ENCODE results near the gene SLC26A9. TPM values are rescaled to one million over a fixed set of nuclear protein-coding genes. Genes with fewer than 3 reads are reported as not detected.

The SLC26A9 gene
- total RNA-seq, 6 experiments from 2014 or later = 0.09 TPM; not detected in 5

DNA sequence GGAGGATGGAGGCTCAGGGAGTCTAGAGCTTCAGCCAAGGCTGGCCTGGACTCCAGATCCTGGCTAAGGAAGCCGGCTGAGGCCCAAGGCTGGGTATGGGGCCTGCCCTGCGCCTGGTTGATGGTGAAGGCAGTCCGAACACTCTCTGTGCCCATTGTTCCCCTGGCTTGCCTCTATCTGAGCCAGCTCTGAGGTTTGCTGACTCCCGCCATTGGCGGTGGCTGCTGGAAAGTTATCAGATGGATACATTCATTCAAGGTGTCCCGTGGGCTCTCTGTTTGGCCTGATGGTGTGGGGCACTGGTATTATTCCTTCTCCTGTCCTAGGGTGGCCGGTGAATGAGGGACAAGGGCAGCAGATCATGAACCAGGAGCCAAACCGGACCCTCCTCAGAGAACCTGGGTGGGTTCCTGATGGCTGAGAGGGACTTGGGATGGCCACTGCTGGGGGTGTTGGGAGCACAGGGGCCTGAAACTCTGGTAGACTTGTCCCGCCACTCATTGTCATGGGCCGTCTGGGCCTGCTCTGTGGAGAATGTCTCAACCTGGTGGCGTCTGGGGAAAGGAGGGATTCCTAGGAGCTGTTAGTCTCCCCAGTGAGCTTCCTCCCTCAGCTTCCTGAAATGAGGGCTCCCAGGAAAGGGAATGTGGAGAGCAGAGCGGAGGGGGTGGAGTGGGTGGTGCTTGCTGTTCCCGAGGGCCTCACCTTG is 22.2 kb downstream of the SLC26A9 start:
- no peak for TF ChIP-seq POLR2A (IDR thresholded peaks at IDR 0.05)
- TF ChIP-seq, protein P1, sequence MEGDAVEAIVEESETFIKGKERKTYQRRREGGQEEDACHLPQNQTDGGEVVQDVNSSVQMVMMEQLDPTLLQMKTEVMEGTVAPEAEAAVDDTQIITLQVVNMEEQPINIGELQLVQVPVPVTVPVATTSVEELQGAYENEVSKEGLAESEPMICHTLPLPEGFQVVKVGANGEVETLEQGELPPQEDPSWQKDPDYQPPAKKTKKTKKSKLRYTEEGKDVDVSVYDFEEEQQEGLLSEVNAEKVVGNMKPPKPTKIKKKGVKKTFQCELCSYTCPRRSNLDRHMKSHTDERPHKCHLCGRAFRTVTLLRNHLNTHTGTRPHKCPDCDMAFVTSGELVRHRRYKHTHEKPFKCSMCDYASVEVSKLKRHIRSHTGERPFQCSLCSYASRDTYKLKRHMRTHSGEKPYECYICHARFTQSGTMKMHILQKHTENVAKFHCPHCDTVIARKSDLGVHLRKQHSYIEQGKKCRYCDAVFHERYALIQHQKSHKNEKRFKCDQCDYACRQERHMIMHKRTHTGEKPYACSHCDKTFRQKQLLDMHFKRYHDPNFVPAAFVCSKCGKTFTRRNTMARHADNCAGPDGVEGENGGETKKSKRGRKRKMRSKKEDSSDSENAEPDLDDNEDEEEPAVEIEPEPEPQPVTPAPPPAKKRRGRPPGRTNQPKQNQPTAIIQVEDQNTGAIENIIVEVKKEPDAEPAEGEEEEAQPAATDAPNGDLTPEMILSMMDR (IDR thresholded peaks at IDR 0.05) = no peak
- intact Hi-C loops (cut with DNase I) = loop anchor here in 1 of 2 donors (10.0 kb wide), 1 partner anchor 184 kb away; no protein-coding TSS in a partner anchor
- Histone ChIP-seq H3K27ac (no peak overlapping the region), H3K4me3 (no peak overlapping the region), H3K27me3 (no peaks in the 10 kb centered on the region), H3K36me3 (no peaks in the 10 kb centered on the region), H3K4me1 (no peaks in the 10 kb centered on the region), H3K9me3 (no peaks in the 10 kb centered on the region)
- 56% methylated on average over 6 of the region's 13 CpGs for WGBS (ENCODE audit: insufficient coverage, low coverage, low lambda C conversion rate, missing lambda C conversion rate)
- no peak for DNase-seq
- ATAC-seq = no peak

DNA sequence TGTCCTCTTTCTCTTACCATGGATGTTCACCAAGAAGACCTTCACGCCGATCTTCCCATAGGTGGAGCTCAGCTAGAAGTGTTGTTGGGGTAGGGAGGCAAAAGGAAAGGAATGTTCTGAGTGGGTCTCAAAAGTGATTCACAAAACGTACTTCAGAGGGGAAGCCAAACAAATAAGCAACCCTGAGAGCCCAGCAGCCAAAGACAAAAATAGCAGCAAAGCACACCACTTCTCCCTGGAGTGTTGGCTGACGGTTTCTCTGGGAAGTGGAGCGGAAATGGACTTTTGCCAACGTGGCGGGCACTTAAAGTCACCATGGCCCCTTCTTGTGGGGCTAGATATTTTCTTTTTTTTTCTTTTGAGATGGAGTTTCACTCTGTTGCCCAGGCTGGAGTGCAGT is 23.1 kb downstream of the SLC26A9 start:
- no peak overlapping the region for H3K4me3 ChIP-seq
- no peaks in the 10 kb centered on the region for H3K36me3 ChIP-seq
- TF ChIP-seq POLR2A (IDR thresholded peaks at IDR 0.05) = no peak
- TF ChIP-seq, protein P1 (IDR thresholded peaks at IDR 0.05) = no peak
- DNase-seq = no peak
- H3K27me3 ChIP-seq = no peaks in the 10 kb centered on the region
- no peaks in the 10 kb centered on the region for H3K9me3 ChIP-seq
- WGBS (ENCODE audit: insufficient coverage, low coverage, low lambda C conversion rate, missing lambda C conversion rate) = 42% methylated on average over 6 of the region's 7 CpGs
- H3K4me1 ChIP-seq = no peaks in the 10 kb centered on the region
- no peak for ATAC-seq
- no peak overlapping the region for H3K27ac ChIP-seq
- intact Hi-C loops (cut with DNase I) = loop anchor here in 1 of 2 donors (10.0 kb wide), 1 partner anchor 185 kb away; no protein-coding TSS in a partner anchor

DNA sequence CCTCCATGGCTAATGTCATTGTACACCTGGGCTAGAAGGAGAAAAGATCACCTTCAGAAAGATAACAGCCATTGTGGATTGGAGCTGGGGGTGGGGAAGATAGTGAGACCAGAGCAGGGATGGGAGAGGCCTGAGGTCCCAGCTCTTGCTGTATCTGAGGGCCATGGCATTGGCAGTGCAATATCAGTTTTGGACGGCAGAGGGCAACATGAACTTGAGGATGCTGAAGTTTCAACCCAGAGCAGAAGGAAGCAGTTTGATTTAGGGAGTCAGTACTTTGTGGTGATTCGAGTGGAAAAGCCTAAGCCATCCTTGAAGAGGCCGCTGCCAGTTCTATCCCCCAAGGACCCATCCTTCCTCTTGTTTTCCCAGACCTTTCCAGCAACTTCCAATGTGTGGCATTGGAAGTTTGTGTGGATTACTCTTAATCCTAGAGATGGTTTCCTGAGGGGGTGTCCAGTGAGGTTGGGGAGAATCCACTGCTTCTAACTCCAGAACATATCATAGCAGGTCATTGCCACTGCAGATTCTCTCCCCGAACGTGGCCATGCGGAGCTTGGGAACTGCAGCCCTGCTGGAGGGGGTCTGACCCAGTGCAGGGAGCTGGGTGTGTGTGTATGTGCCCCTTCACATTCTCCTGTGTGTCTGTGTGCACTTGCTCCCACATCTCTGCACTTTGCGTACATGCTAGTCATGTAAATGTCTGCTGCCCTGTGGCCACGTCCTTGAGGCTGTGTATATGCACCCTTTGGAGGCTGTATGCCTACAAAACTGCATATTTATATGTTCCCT is 24.1 kb downstream of the SLC26A9 start:
- DNase-seq (peak; percentile 66 to 71 (median 69)), ATAC-seq (peak; percentile 88 to 97 (median 92))
- no peak overlapping the region for H3K4me3 ChIP-seq
- intact Hi-C loops (cut with DNase I) = loop anchor here (2.0 to 10.0 kb wide), 2 partner anchors 60 to 124 kb away; no protein-coding TSS in a partner anchor
- TF ChIP-seq, protein P1 (IDR thresholded peaks at IDR 0.05) = peak; percentile 85 to 90 (median 89)
- TF ChIP-seq POLR2A (IDR thresholded peaks at IDR 0.05) = no peak
- no peaks in the 10 kb centered on the region for H3K9me3 ChIP-seq
- H3K27me3 ChIP-seq = no peaks in the 10 kb centered on the region
- H3K4me1 ChIP-seq = no peaks in the 10 kb centered on the region
- 6% methylated on average over 2 of the region's 8 CpGs for WGBS (ENCODE audit: insufficient coverage, low coverage, low lambda C conversion rate, missing lambda C conversion rate)
- H3K36me3 ChIP-seq = no peaks in the 10 kb centered on the region
- no peak overlapping the region for H3K27ac ChIP-seq

DNA sequence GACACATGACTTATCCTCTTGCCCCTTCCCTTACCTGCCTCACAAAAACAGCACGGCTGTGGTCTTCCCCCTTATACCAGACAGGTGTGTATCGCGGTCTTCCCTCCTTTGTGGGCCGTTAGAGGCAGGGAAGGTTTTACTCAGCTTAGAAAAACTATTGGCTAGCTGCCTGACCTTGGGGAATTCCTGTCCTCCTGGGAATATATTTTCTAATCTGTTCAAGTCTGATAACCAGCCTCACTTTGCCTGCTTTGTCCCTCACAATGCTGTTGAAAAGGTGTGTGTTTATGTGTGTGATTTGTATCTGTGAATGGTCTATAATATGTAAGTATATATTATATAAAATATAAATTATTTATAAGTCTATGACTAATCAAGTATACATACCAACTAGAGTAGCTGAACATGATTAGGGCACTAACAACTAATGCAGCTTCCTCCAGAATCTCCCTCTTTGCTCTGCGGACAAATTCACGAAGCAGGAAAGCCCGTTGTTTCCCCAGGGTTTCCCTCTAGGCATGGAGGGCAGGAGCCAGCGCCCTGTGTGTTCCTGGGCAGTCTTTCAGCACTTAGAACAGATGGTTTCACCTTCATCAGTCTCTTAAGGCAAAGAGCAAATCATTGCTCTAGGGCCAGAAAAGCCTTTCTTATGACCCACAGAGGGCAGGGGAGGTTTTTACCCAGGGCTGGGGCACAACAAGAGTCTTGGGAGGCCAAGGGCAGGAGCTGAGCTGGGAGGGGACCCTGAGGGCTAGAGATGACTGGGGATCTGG is 25.6 kb downstream of the SLC26A9 start:
- ATAC-seq = no peak
- no peak for DNase-seq
- 66% methylated on average over 4 of the region's 8 CpGs for WGBS (ENCODE audit: insufficient coverage, low coverage, low lambda C conversion rate, missing lambda C conversion rate)
- Histone ChIP-seq H3K4me3 (no peak overlapping the region), H3K27ac (no peak overlapping the region), H3K9me3 (no peaks in the 10 kb centered on the region), H3K36me3 (no peaks in the 10 kb centered on the region), H3K4me1 (no peaks in the 10 kb centered on the region), H3K27me3 (no peaks in the 10 kb centered on the region)
- intact Hi-C loops (cut with DNase I) = loop anchor here (2.0 to 10.0 kb wide), 2 partner anchors 61 to 123 kb away; no protein-coding TSS in a partner anchor
- TF ChIP-seq POLR2A (IDR thresholded peaks at IDR 0.05) = no peak
- TF ChIP-seq, protein P1 (IDR thresholded peaks at IDR 0.05) = no peak
